ENCODE measurements around the gene SPRED2. TPM values are rescaled to one million over a fixed set of nuclear protein-coding genes. Genes with fewer than 3 reads are reported as not detected.
A peak's percentile ranks its signal among the peaks of the same experiment; 100 is the strongest.
"Not testable (repeated sequence)": the region's sequence is repeated elsewhere in the genome, so short reads cannot be mapped to it uniquely, and the experiment has no call there.

The SPRED2 gene
- total RNA-seq, 1 donor from 2014 or later, result 14.9 TPM

DNA sequence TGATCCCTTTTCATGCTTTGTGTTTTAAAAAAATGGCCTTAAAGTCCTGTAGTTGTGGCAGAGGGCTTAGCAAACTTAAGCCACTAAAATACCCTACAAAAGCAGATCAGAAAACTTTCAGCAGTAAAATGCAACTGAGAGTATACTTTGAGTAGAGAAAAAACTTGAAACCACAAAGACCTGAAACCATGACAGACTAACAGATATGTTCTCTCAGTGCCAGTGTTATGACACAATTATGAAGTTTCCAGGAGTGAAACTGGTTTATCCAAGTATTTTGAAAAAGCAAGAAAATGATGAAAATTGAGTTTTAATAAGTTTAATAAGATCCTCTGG, 74.5 kb downstream of the SPRED2 start:
- intact Hi-C loops (cut with DNase I), result no loop called here
- DNase-seq, result no peak
- ATAC-seq (ENCODE audit: poor library complexity), result no peak

DNA sequence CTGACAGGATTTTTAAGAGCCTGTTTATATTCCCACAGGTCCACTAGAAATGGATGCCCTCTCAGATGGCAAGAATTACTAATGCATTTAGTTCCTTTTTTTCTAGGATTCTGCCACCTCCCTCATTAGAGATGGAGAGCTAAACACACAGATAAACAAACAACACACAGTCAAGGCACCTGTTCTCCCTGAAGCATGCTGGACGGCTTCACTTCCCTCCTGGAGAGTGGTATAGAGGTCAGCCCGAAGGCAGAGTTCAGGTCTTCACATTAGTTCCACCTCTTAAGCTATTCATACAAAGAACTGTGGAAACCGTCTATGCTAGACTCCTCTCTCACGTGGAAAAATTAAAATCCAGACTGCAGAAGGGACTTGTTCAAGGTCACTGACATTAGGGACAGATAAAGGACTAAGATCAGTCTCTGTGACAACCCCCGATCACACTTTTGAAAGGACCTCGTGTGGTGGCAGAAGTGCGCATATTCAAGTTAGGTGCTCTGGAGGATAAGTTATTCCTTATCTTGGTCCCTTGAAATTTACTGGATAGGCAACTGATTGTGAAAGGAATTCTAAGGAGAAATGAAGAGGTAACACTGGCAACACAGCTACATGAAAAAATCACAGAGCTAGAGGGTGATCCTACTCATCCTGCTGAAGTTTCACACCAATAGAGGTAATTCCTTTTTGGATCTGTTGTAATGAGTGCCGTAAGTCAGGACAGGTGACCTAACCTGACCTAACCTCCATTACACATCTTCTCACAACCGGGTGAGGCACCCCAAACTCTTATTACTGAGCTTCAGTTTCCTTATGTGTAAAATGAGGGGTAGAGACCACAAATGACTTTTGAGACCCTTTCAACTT, 75.1 kb downstream of the SPRED2 start:
- ATAC-seq (ENCODE audit: poor library complexity) (no peak), DNase-seq (no peak)
- intact Hi-C loops (cut with DNase I), result no loop called here

DNA sequence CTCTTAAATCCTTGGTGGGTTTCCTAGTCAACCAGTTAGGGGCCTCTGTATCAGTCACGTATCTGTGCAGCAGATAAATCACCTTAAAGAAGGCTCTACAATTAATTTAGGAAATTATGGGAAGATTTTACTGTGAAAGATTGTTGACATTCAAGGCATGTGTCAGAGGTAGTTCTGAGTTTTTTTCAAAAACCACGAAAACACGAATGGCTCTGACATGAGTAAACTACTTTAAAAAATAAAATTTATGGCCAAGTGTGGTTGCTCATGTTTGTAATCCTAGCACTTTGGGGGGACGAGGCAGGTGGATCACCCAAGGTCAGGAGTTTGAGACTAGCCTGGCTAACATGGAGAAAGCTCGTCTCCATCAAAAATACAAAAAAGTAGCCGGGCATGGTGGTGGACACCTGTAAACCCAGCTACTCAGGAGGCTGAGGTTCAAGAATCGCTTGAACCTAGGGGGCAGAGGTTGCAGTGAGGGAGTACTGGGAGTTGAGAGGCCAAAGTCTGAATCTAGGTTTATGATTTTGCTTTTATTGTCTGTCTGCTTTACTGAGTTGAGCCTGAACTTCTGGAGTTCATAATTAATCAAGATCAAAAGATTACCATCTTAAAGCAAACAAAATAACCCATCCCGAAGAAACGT, 77.1 kb downstream of the SPRED2 start:
- intact Hi-C loops (cut with DNase I), result no loop called here
- ATAC-seq (ENCODE audit: poor library complexity) (no peak), DNase-seq (no peak)

DNA sequence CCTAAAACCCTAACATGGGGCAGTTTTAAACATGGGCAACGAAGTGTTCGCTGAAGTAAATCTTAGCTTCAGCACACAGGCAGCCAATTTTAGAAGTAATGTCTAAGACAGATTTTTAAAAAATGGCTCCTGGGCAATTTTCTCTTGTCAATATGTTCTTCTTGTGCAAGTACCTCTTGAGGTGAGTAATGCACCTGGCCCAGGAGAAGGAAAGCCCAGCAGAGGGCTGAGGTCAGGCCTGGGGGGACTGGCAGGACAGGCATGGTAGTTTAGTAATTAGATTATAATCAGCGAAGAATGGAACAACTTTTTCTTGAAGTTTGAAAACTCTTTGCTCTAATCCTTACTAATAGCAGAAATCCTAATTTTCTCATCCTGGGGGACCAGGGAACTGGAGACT, 77.6 kb downstream of the SPRED2 start:
- ATAC-seq (ENCODE audit: poor library complexity), result no peak
- intact Hi-C loops (cut with DNase I), result no loop called here
- DNase-seq, result no peak

DNA sequence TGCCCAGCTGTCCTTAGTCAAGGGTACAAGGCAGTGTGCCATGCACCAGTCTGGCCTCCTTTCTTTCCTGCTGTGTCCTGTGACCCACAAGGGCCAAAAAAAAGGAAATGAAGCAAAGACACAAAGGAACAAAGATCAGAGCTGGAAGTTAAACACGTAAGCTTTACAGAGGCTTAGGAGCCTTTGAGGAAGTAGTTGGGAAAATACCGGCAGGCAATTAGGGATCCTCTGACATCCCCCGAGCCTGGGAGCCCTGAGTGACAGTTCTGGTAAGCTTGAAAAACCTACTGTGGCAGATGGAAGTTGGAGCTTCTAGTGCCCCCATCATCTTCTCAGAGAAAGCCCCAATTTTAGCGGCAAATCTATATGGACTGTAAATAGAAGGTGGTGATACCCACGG, 78.5 kb downstream of the SPRED2 start:
- ATAC-seq (ENCODE audit: poor library complexity) (no peak), DNase-seq (no peak)
- intact Hi-C loops (cut with DNase I), result no loop called here

DNA sequence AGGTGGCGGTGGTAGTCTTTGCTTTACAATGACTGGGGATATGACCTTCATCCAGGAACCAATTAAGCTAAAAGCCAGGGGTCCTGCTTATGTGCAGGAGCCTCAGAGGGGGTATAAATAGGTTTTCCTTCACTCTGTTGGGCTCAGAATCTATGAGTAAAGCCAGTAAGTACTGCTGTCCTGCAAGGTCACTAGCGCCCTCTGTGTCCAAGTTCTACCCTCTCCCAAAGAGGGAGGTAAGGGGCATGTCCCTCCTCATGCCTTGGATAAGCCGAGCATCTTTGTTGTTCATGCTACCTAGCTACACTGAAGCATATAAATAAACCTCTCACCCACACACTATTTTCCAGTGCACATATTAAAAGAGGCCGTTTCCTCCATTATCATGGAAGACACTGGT, 79.4 kb downstream of the SPRED2 start:
- DNase-seq (no peak), ATAC-seq (ENCODE audit: poor library complexity) (no peak)
- intact Hi-C loops (cut with DNase I), result no loop called here

DNA sequence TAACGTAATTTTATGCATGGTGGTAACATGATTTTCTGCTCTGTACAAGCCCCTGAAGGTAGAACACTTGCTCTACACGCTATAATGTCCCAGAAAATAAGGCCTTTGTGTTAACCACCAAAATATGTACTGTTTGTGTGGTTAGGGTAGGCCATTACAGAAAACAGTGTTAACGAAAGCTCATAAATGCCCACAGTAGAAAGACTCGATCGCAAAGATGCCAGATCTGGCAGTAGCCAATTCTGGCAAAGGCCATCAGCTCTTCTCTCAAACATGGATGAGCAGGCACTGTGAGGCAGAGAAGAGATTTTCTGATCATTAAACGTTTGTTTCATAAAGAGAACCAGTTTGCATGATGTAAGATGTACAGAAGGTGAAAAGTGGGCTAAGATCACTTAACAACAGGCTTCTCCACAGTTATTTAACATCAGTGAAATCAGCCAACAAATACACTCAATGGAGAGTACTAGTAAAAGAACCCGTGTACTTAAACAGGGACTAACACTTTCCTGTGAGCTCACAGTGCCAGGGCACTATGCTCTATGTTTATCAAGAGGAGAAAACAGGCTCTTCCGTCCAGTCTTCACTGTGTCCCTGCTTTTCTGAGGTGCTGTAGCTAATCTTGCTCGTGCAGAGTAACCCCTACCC, 80.3 kb downstream of the SPRED2 start:
- ATAC-seq (ENCODE audit: poor library complexity) (no peak), DNase-seq (no peak)
- intact Hi-C loops (cut with DNase I), result no loop called here

DNA sequence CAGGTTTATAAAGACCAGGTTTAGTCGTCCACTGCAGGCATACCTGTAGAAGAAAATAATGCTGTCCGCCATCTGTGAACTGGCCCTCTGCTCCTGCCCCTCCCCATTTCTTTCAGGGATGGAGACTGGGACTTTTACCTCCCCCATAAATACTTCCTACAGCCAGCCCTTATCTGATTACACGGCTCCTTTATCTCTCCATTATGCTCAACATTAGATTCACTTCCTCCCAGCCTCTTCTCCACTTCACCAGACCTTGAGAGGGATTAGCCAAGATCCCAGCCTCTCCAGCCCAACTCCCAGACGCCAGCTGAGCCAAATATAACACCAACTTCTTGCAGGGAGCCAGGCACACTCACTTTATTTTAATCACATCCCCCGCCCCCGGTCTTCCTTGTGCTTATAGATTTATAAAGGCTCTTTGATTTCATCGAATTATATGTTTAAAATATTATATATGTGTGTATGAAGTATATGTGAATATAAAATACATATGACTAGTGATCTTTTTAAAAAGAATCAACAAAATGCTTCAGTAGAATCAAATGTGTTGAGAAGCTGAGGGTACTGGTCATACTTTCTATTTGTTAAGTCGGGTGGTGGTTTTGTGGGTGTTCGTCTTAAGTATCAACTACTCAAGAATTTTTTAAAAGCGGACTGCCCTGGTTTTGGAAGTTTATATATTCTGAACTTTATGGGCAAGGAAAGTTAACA, 81.0 kb downstream of the SPRED2 start:
- ATAC-seq (ENCODE audit: poor library complexity), result peak; percentile 69
- intact Hi-C loops (cut with DNase I), result no loop called here
- DNase-seq, result no peak

DNA sequence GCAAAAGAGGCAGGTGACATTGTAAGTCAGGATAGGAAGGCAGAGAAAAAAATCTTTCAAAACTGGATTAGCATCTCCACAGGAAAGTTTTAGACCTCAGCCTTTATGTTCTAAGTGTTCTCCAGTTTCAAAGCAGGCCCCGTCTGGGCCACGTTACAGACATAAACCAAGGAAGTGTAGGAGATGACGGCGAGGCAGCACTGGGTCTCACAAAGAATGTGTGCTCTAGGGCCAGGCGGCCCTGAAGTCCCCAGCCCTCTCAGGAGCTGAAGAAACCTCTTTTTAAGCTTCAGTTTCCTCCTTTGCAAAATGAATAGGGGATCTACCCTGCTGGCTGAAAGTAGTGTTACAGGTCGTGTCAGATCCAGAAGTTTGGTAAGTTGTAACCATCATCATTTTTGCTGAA, 81.7 kb downstream of the SPRED2 start:
- intact Hi-C loops (cut with DNase I), result no loop called here
- ATAC-seq (ENCODE audit: poor library complexity), result peak; percentile 9
- DNase-seq, result no peak

DNA sequence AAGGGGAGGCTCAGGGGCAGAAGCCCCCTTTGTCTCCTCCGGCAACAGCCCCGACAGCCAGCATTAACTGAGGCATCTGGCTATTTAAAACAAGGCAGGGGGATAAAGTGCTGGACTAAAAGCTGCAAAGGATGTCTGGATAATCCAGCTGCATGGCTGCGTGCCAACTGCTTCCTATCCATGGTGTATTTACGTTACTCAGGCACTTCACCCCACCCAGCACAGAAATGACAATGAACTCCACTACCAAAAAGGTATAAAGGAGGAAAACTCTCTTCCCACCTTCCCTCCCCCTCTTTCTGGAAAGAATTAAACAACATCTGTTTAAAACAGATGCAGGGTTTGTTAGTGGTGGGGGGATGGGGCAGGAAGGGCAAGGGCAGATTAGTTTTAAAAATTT, 82.5 kb downstream of the SPRED2 start:
- intact Hi-C loops (cut with DNase I), result no loop called here
- ATAC-seq (ENCODE audit: poor library complexity), result peak; percentile 24
- peak; percentile 80 for DNase-seq

DNA sequence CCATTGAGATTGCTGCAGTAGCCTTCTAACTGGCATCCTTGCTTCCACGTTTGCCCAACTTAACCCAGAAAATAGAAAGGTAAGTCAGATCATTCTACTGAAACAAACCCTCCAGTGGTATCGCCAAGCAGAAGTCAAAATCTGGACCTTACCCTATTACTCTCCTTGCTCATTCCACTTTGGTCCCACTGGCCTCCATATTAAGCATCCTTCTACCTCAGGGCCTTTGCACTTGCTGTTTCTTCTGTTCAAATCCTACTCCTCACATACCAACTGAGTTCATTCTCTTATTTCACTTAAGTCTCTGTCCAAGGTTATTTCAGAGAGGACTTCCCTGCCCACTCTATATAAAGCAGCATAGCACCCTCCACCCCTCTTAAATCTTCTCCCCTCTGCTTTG, 84.5 kb downstream of the SPRED2 start:
- ATAC-seq (ENCODE audit: poor library complexity), result no peak
- intact Hi-C loops (cut with DNase I), result no loop called here
- DNase-seq, result no peak

DNA sequence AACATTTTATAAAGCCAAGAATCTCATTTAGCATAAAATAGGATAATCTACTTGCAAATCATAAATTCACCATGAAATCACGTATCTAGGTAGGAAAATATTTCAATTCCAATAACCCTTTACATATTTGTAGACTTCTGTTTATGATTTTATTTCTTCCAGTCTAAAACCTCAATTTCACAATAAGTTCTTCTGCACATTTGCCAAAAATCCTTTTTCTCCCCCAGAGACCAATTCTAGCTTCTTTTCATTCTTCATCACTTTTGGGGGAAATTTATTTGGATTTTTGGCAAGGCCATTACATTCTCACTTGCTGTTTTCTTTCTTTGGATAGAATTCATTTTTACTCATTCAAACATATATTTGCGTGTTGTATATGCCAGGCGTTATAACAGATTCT, 86.8 kb downstream of the SPRED2 start:
- peak; percentile 28 for ATAC-seq (ENCODE audit: poor library complexity)
- intact Hi-C loops (cut with DNase I), result no loop called here
- DNase-seq, result no peak

DNA sequence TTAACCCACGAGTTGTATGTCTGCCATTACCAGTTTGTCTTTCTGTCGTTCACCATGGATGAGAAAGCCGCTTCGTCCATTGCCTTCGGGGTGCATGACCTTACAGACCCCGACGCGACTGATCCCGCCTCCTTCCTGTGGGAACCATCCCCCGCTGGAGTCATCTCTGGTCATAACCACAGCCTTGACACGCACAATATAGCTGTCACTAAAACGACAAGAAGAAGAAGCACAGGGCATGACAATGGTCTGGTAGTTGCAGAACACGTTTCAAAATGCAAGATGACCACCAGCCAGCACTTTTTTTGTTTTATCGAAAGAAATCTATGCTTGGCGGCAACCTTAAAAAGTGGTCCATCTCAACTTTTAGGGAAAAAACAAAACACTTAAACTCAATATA, 87.7 kb downstream of the SPRED2 start:
- DNase-seq (no peak), ATAC-seq (ENCODE audit: poor library complexity) (no peak)
- intact Hi-C loops (cut with DNase I), result no loop called here

DNA sequence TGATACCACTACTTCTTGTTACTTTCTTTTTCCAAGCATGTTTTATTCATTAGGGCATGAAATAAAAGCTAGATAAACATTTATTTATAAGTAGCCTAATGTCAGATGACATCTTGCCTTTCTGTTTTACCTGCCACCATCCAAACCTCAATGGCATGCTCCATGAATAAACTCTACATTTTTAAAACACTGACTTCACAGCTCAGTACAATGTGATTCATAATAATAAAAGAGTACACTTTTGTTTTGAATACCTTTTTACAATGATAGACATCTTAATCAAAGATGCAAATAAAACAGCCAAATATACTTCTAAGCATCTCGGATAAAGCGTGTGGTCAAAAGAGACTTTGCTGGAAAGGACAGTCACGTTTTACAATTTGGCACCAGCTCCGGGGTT, 88.2 kb downstream of the SPRED2 start:
- ATAC-seq (ENCODE audit: poor library complexity), result no peak
- intact Hi-C loops (cut with DNase I), result no loop called here
- no peak for DNase-seq

DNA sequence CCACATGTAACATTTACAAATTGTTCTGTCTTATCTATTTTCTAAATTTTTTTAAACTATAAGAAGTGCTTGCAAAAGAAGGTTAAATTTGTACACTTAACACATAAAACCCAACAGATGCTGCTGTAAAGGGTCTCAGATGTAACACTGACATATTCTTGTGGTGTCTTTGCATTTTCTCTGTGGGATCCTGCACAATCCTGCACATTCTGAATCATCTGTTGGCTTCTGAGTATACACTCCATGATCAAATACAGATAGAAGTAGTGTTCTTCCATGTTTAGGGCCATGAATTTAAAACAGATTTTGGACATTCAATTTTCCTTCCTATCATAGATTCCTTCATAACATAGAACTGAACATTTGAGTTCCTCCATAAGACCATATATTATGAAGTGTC, 89.0 kb downstream of the SPRED2 start:
- no peak for DNase-seq
- intact Hi-C loops (cut with DNase I), result no loop called here

DNA sequence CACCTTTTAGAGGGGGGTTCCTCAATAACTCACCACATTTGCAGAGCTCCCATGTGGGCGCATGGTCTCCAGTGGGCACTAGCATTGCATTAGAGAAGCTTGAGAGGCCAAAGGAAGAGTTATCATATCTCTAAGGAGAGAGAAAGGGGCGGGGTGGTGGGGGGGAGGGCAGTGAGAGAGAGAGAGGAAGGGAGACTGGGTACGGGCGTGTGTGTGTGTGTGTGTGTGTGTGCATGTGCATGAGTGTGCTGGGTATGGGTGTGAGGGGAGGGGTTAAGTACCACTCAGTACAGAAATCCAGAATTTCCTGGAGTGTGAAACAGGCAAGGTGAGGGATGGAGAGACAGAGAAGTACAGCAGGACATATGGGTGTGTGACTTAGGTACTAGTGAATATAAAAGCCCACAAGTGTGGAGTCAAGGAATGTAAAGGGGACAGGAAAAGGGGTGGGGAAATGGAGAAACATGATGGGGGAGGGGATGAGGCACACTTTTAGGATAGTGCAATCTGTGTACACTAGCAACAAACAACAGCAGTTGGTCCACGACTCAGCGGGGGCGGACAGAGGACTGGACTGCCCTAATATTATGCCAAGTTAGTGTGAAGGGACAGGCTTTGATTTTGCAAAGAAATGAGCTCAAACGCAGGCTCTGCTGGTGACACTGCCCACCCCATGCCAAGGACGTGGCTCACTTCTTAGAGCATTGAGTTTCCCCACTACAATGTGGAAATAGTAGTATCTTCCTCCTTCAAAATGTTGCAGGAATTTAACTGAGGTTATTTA, 91.3 kb downstream of the SPRED2 start:
- ATAC-seq (ENCODE audit: poor library complexity) (no peak), DNase-seq (no peak)
- intact Hi-C loops (cut with DNase I), result no loop called here

More for the DNA sequence above, 89.0 kb downstream of the SPRED2 start:
- ATAC-seq (ENCODE audit: poor library complexity), result no peak

DNA sequence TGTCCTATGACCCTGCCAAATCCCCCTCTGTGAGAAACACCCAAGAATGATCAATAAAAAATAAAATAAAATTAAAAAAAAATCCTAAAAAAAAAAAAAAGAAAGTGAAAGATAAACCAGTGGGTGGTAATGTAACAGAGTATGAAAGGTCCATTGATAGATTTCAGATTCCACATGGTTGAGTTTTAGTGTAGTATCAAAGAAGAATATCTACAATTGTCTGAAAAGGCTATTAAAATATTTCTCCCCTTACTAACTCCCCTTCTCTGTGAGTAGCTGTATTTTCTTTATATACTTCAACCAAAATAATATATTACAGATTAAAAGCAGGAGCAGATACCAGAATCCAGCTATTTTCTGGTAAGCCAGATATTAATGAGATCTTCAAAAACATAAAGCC, 92.8 kb downstream of the SPRED2 start:
- ATAC-seq (ENCODE audit: poor library complexity) (no peak), DNase-seq (no peak)
- intact Hi-C loops (cut with DNase I), result no loop called here

DNA sequence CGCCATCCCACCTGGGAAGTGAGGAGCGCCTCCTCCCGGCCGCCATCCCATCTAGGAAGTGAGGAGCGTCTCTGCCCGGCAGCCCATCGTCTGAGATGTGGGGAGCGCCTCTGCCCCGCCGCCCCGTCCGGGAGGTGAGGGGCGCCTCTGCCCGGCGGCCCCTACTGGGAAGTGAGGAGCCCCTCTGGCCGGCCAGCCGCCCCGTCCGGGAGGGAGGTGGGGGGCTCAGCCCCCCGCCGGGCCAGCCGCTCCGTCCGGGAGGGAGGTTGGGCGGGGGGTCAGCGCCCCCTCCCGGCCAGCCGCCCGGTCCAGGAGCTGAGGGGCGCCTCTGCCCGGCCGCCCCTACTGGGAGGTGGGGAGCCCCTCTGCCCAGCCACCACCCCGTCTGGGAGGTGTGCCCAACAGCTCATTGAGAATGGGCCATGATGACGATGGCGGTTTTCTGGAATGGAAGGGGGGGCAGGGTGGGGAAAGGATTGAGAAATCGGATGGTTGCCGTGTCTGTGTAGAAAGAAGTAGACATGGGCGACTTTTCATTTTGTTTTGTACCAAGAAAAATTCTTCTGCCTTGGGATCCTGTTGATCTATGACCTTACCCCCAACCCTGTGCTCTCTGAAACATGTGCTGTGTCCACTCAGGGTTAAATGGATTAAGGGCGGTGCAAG, 93.4 kb downstream of the SPRED2 start:
- DNase-seq; ATAC-seq (ENCODE audit: poor library complexity); intact Hi-C loops (cut with DNase I): not testable (repeated sequence)
